GM18870 (cell line): ENCODE data around the gene MPC1L.
A peak's percentile ranks its signal among the peaks of the same experiment; 100 is the strongest.

Experiments
- ATAC-seq: cut with Tn5 transposase; IDR thresholded peaks from one replicate; pipeline ENCODE4 v1.9.1; 2021; ENCODE audit warnings: moderate library complexity; ENCODE audit not compliant: unreplicated experiment

The MPC1L gene

GRCh38 chrX:40625294-40625693, 2.1 kb downstream of the MPC1L start:
- no peak for ATAC-seq

GRCh38 chrX:40628506-40628905, 5.3 kb downstream of the MPC1L start:
- no peak for ATAC-seq

GRCh38 chrX:40632199-40632598, 9.0 kb downstream of the MPC1L start:
- ATAC-seq, result no peak

GRCh38 chrX:40637687-40638086, 14.5 kb downstream of the MPC1L start:
- ATAC-seq, result no peak

GRCh38 chrX:40644176-40644575, 20.9 kb downstream of the MPC1L start:
- ATAC-seq, result no peak

DNA sequence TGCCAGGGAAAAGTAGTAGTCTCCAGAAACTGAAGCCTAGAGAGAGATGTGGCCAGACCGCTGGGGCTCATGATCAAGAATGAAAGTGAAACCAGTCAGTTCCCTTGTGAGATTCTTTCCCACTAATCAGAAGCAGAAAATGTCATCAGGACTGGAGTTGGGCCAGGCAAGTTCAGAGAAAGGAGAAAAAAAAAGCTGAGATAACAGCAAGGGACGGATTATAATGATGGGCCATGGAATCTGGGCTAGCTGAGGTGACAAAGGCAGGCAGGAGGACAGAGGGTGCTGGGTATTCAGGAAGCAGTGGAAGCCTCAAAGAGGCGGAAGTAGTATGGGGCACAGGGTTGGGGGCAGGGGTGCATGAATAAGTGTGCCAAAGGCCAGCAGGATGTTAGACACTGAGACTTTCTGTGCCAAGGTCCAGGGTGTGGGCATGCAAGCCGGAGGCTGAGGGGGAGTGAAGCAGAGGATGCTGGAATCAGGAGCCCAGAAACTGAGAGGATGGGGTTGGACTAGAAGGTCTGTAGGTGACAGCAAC, 21.7 kb downstream of the MPC1L start:
- peak; percentile 42 for ATAC-seq

DNA sequence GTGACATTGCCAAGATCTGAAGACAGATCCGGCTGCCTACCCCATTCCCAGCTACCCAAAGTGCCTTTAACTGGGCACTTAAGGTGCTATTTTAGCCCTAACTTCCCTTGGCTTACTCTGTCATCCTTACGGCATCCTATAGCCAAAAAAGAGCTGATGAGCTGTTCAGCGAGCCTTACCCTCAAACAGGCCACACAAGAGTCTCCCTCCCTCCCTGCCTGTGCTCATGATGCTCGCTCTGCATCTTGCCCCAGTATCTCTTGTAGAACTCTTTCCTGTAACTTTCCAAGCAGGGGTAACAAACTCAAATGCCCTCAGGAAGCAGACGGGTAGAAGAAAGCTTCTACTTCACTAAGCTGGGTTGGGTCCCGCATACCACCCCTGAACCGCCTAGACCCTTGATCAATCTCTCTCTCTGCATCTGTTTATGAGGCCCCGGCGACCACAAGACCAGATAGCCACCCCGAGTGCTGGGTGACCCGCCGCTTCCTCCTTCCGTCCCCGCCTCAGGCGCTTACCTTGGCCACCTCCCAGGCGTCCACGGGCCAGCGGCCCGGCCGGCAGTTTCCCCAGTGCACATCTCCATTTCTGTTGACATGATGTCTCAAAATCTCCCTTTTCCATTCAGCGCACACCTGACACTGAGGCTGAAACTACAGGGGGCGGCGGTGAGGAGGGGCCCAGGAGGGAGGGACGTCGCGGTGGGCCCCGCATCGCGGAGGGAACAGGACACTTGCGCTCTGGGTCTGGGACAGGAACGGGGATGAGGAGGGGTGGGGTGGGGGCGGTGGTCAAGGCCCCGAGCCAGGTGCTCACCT, 23.5 kb downstream of the MPC1L start:
- no peak for ATAC-seq

GRCh38 chrX:40647307-40648197, 24.3 kb downstream of the MPC1L start, which contains the start of gene CXorf38:
Gene CXorf38, minus strand, starts transcription at chrX:40647561. Its CDS starts 41 bp downstream, at chrX:40647520.
- ATAC-seq, result peak; percentile 69

DNA sequence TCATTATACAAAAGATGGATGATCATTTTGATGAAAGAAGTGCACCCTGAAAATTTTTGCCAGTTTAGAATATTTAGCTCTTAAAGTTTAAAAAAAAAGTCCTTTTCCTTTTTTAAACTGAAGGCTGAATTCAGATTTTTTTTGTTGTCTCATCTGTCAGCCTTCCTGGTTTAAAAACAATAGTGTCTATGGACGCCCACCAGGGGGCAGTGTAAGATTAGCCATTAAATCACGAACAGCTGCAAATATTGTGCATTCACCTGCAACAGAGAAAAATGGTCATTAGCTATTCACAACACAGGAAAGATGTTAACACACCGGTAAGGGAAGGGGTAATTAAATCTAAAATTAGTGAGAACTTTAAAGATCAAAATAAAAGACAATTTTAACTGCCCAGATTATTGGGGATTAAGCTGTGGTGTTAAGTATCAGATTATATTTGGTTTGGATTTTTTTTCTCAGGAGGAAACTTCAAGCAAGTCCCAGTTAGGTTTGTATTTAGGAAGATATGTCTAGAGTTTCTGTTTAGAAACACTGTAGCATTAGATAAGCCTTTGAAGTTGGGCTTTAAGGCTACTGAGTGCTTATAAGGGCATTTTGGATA, 28.5 kb downstream of the MPC1L start:
- ATAC-seq, result no peak

DNA sequence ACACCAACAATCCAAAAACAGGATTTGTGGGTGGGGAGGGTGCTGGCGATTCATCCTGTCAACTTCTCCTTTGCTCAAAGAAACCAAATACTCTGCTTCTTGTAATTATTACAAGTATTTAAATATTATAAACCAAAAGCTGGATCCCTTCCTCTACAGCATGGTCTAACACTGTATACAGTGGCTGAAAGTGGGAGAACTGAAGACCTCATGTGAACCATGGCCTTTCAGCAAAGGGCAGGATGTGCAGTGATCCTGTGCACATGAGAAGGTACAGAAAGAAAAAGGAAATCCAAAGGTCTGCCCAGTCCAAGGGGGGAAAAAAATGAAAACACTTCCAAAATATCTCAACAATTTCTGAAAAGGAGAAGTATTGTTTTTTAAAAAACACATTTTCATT, 29.4 kb downstream of the MPC1L start:
- ATAC-seq, result no peak

- no peak for ATAC-seq
Measured at GRCh38 chrX:40653535-40653934, 30.3 kb downstream of the MPC1L start.

- ATAC-seq, result no peak
Measured at GRCh38 chrX:40660381-40660780, 37.2 kb downstream of the MPC1L start.

DNA sequence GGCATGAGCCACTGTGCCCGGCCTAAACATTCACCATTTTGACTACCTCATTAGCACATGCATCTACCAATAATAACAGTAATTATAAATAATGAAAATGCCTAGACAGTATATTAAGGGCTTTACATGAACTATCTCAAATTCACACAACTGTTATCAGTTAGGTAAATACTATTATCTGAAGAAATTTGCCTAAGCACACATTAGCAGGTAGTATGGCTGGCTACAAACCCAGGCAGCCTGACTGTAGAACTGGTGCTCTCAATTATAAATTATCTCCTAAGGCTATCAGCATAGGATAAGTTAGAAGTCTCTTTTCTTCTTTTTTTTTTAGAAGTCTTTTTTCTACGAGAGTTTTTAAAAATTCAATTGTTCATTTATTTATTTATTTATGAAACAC, 38.3 kb downstream of the MPC1L start:
- no peak for ATAC-seq

DNA sequence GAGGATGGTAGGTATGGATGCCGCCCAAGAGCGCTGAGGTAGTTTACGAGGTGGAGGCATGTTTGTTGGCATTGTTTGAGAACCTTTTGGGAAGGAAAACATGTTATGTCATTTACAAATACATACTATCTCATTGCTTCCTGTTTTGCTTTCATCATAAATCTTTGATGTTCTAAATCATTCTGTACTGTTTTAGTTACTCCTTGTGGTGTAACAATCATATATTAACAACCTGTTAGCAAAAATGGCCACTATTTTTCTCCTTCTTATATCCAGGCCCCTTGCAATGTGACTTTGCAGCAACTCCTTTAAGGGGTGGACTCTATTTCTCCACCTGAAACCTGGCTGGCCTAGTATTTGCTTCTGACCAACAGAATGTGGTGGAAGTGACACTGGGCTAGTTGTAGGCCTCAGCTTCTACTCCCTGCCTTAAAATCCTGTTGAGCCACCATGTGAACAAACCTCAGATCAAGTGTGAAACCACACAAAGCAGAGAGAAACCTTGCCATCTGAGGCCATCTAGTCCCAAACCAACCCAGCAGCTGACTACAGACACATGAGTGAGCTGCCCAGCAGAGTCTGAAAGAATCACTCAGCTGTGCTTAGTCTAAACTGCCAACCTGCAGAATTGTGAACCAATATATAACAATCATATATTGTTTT, 40.0 kb downstream of the MPC1L start:
- no peak for ATAC-seq

DNA sequence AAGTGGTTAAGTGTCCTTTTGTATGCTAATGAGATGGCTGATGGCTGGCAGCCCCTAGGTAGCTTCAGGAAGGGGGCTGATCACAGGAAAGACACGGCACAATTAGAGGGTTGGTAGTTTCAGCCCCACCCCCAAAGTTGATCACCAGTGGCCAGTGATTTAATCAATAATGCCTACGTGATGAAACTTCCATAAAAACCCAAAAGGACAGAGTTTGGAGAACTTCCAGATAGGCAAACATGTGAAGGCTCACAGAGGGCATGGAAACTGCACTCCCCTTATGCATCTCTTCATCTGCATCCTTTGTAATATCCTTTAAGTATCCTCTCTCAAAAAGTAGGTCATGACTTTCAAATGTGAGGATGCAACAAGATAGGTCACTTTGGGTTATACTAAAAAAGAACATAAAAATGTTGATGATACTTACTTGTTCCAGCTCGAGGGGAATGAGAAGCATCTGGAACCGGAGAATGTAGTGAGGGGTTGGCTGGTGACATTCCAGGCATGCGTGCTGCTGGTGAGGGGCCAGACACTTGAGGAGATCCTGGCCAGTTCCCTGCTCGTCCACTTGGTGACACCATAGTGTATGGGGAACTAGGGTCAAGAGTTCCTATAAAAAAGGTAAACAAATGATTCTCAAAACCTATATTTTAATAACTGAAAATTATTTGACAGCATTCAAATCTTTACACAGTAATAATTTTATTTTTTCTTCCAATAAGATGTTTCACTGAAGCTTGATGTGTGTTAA, 40.8 kb downstream of the MPC1L start:
- ATAC-seq, result no peak

- no peak for ATAC-seq
Measured at GRCh38 chrX:40671126-40671525, 47.9 kb downstream of the MPC1L start.
